SU-DHL-6 (cell line): ENCODE measurements around the gene BRCA1.
"Not testable (repeated sequence)": the region's sequence is repeated elsewhere in the genome, so short reads cannot be mapped to it uniquely, and the experiment has no call there.

Experiments
- H2AFZ ChIP-seq: fragments of 200-600 bp; sonication (generic); 2 replicates; pipeline ENCODE4 v1.6.1; 2014; ENCODE audit warnings: low read depth, mild to moderate bottlenecking, moderate library complexity, mixed read lengths, antibody characterized with exemption, low read length; ENCODE audit not compliant: severe bottlenecking
- H3F3A ChIP-seq: fragments of 200-600 bp; shearing (Covaris generic); 2 replicates; pipeline ENCODE4 v1.6.0; 2016; ENCODE audit warnings: antibody characterized with exemption, mild to moderate bottlenecking; ENCODE audit not compliant: insufficient read depth
- H3K27ac ChIP-seq: fragments of 200-600 bp; sonication (generic); 2 replicates; pipeline ENCODE4 v1.5.1; 2016; ENCODE audit warnings: low read depth, mild to moderate bottlenecking, low read length, moderate library complexity, mixed read lengths
- H3K27me3 ChIP-seq: fragments of 200-600 bp; sonication (generic), shearing (Covaris generic); 2 replicates; pipeline ENCODE4 v1.6.0; 2014; ENCODE audit warnings: mild to moderate bottlenecking, low read length
- H3K36me3 ChIP-seq: fragments of 200-600 bp; sonication (generic); 2 replicates; pipeline ENCODE4 v1.6.1; 2014; ENCODE audit warnings: mild to moderate bottlenecking, low read length, mixed read lengths
- H3K4me2 ChIP-seq: fragments of 300-600, 200-600 bp; shearing (Covaris generic), sonication (generic); 2 replicates; pipeline ENCODE4 v1.6.0; 2014; ENCODE audit warnings: low read length, low read depth, mild to moderate bottlenecking; ENCODE audit not compliant: poor library complexity, severe bottlenecking
- H3K4me3 ChIP-seq: fragments of 200-600 bp; sonication (generic); 2 replicates; pipeline ENCODE4 v1.5.1; 2014; ENCODE audit warnings: antibody characterized with exemption, low read length, mild to moderate bottlenecking, mixed read lengths; ENCODE audit not compliant: insufficient read depth, poor library complexity, severe bottlenecking
- H3K79me2 ChIP-seq: fragments of 200-600 bp; sonication (generic); 2 replicates; pipeline ENCODE4 v1.6.1; 2014; ENCODE audit warnings: mild to moderate bottlenecking, low read length, moderate library complexity; ENCODE audit not compliant: insufficient read depth
- H3K9ac ChIP-seq: fragments of 200-600 bp; sonication (generic); 2 replicates; pipeline ENCODE4 v1.7.0; 2014; ENCODE audit warnings: mild to moderate bottlenecking, low read length
- H3K9me2 ChIP-seq: fragments of 200-600 bp; sonication (generic); replicated peaks from 2 replicates; pipeline ENCODE4 v1.6.1; 2014; ENCODE audit warnings: low read length; ENCODE audit not compliant: insufficient read depth
- H3K9me3 ChIP-seq: fragments of 200-600 bp; sonication (generic); 2 replicates; pipeline ENCODE4 v1.6.1; 2014; ENCODE audit warnings: low read length, mixed read lengths; ENCODE audit not compliant: insufficient read depth
- H4K20me1 ChIP-seq: fragments of 200-600 bp; sonication (generic); 2 replicates; pipeline ENCODE4 v1.6.1; 2014; ENCODE audit warnings: low read depth, mild to moderate bottlenecking, antibody characterized with exemption, low read length, moderate library complexity, mixed read lengths
- CTCF ChIP-seq: fragments of 200-600 bp; sonication (generic); IDR thresholded peaks from one replicate; pipeline ENCODE4 v1.5.1; 2017; ENCODE audit warnings: antibody characterized with exemption, mild to moderate bottlenecking, low read length, moderate library complexity; ENCODE audit not compliant: insufficient read depth, poor library complexity, severe bottlenecking
- EZH2phosphoT487 ChIP-seq: fragments of 200-600 bp; sonication (generic), shearing (Covaris generic); conservative IDR thresholded peaks from 2 replicates; pipeline ENCODE4 v1.6.1; 2018; ENCODE audit warnings: mild to moderate bottlenecking, antibody characterized with exemption, low read length, moderate library complexity, mixed read lengths

Gene BRCA1

GRCh38 chr17:43135454-43135819, 10.3 kb upstream of the BRCA1 start:
- H3K4me2 ChIP-seq = no peak overlapping the region
- H3K27ac ChIP-seq = peak overlapping the region; percentile 74
- H3K4me3 ChIP-seq = no peak overlapping the region

GRCh38 chr17:43134774-43135453, 9.8 kb upstream of the BRCA1 start:
- no peaks in the 10 kb centered on the region for H3K9me2 ChIP-seq
- H3K27ac ChIP-seq = no peak overlapping the region
- no peak overlapping the region for H3K4me2 ChIP-seq
- H4K20me1 ChIP-seq = no peaks in the 10 kb centered on the region
- H3K9me3 ChIP-seq = no peaks in the 10 kb centered on the region
- TF ChIP-seq EZH2phosphoT487 (no peak), CTCF (no peak)
- H3K27me3 ChIP-seq = no peaks in the 10 kb centered on the region
- H3K36me3 ChIP-seq = no peaks in the 10 kb centered on the region
- H3K9ac ChIP-seq = no peak overlapping the region
- no peak overlapping the region for H3K4me3 ChIP-seq
- H3F3A ChIP-seq = no peaks in the 10 kb centered on the region
- no peaks in the 10 kb centered on the region; the same call in 1 of the 2 replicates for H3K79me2 ChIP-seq
- H2AFZ ChIP-seq = no peak overlapping the region

More at GRCh38 chr17:43135454-43135819, 10.3 kb upstream of the BRCA1 start:
- no peak overlapping the region for H2AFZ ChIP-seq
- no peak for TF ChIP-seq CTCF
- TF ChIP-seq EZH2phosphoT487 = no peak
- no peaks in the 10 kb centered on the region for H3K36me3 ChIP-seq
- H4K20me1 ChIP-seq = no peaks in the 10 kb centered on the region
- no peaks in the 10 kb centered on the region for H3K79me2 ChIP-seq
- H3K9ac ChIP-seq = no peak overlapping the region
- H3K27me3 ChIP-seq = no peaks in the 10 kb centered on the region
- no peaks in the 10 kb centered on the region for H3K9me3 ChIP-seq
- no peaks in the 10 kb centered on the region for H3F3A ChIP-seq
- H3K9me2 ChIP-seq = no peaks in the 10 kb centered on the region

DNA sequence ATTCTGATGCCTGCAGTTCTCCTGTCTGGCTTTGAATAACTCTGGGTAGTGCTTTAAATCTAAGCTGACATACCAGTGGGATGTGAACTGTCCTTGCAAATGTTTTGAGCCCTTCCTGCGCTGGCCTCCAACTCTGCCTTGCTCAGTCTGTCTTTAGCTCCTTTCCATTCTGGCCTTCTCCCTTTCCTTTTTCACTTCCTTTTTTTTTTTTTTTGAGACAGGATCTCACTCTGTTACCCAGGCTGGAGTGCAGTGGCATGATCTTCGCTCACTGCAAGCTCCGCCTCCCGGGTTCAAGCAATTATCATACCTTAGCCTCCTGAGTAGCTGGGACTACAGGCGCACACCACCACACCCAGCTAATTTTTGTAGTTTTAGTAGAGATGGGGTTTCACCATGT, 8.3 kb upstream of the BRCA1 start:
- H3K27ac ChIP-seq, H3K4me2 ChIP-seq, H3K27me3 ChIP-seq, H3K36me3 ChIP-seq, H3K4me3 ChIP-seq, H3K9me3 ChIP-seq, H2AFZ ChIP-seq, H4K20me1 ChIP-seq, H3K9ac ChIP-seq, H3K9me2 ChIP-seq, H3F3A ChIP-seq: not testable (repeated sequence)
- peaks cover 11% of the 10 kb centered on the region for H3K79me2 ChIP-seq

DNA sequence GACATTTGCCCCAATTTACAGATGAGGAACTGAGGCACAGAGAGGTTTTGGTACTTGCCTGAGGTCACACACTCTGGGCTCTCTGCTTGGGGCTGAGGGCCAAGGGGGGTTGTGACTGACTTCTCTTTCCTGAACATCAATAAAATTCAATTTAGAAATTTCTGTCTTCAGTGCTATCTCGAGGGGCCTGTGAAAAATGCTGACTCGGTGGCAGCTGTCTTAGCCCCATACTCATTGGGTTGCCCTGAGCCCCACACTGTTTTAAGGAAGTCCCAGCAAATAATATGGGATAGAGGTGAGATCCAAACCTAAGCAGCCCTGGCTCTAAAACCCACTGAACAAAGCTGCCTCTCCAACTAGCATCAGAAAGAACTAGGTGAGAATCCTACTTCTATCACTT, 7.0 kb upstream of the BRCA1 start:
- H3K36me3 ChIP-seq = no peaks in the 10 kb centered on the region
- TF ChIP-seq CTCF (no peak), EZH2phosphoT487 (no peak)

More for the DNA sequence above, 7.0 kb upstream of the BRCA1 start:
- Histone ChIP-seq H3K27me3 (no peaks in the 10 kb centered on the region), H4K20me1 (no peaks in the 10 kb centered on the region), H3K9me3 (no peaks in the 10 kb centered on the region), H3F3A (no peaks in the 10 kb centered on the region), H3K79me2 (peaks cover 15% of the 10 kb centered on the region), H3K4me3 (no peak overlapping the region), H3K27ac (no peak overlapping the region), H2AFZ (no peak overlapping the region), H3K9ac (no peak overlapping the region), H3K4me2 (no peak overlapping the region), H3K9me2 (no peaks in the 10 kb centered on the region)
